HG03025 (cell line): Measurements from ENCODE around the gene OSBPL8.

ENCODE experiments used
- ATAC-seq: cut with Tn5 transposase; IDR thresholded peaks from one replicate; pipeline ENCODE4 v1.9.1; 2021; ENCODE audit warnings: mild to moderate bottlenecking, moderate library complexity; ENCODE audit not compliant: unreplicated experiment, low FRiP score

OSBPL8 gene

GRCh38 chr12:76318773-76319594 is 240.6 kb downstream of the OSBPL8 start:
- no peak for ATAC-seq

GRCh38 chr12:76317976-76318375 is 241.6 kb downstream of the OSBPL8 start:
- ATAC-seq = no peak

GRCh38 chr12:76316468-76316867 is 243.1 kb downstream of the OSBPL8 start:
- ATAC-seq = no peak

- ATAC-seq = no peak
These were observed 246.3 kb downstream of the OSBPL8 start for GRCh38 chr12:76313299-76313698.

- no peak for ATAC-seq
These were observed 247.3 kb downstream of the OSBPL8 start for GRCh38 chr12:76312315-76312714.

- ATAC-seq = no peak
These were observed 247.8 kb downstream of the OSBPL8 start for GRCh38 chr12:76311796-76312195.

- no peak for ATAC-seq
These were observed 249.5 kb downstream of the OSBPL8 start for GRCh38 chr12:76310110-76310509.

- no peak for ATAC-seq
These were observed 250.7 kb downstream of the OSBPL8 start for GRCh38 chr12:76308866-76309265.

GRCh38 chr12:76307083-76307482 is 252.5 kb downstream of the OSBPL8 start:
- ATAC-seq = no peak

- no peak for ATAC-seq
These were observed 255.5 kb downstream of the OSBPL8 start for GRCh38 chr12:76303989-76304460.

- no peak for ATAC-seq
These were observed 256.2 kb downstream of the OSBPL8 start for GRCh38 chr12:76303365-76303764.
